ENCODE results near the gene SLC6A3.

- TF ChIP-seq CTCF (IDR thresholded peaks at IDR 0.05; ENCODE audit: insufficient read depth, low read length) (no peak), POLR2AphosphoS5 (IDR thresholded peaks at IDR 0.05; ENCODE audit: low read depth) (no peak), GABPA (IDR thresholded peaks at IDR 0.05; ENCODE audit: low read depth) (no peak), REST (IDR thresholded peaks at IDR 0.05; ENCODE audit: insufficient replicate concordance, low read depth) (no peak), SPI1 (IDR thresholded peaks at IDR 0.05; ENCODE audit: borderline replicate concordance, low read depth) (no peak)
Observed at GRCh38 chr5:1480806-1481205, 35.6 kb upstream of the SLC6A3 start.
